Pancreas (tissue), 10 donors: ENCODE measurements around the gene ANGPTL3. TPM values are rescaled to one million over a fixed set of nuclear protein-coding genes. Genes with fewer than 3 reads are reported as not detected.

Experiments used
- ATAC-seq, 4 donors: fragments of 200-7000 bp; cut with Tn5 transposase; one replicate each; pipeline versions ENCODE4 v1.8.0 to v1.9.1; 2020; ENCODE audit warnings: mild to moderate bottlenecking in 4 of 4, moderate library complexity in 4 of 4
- DNase-seq, 6 donors: peaks; one replicate each; pipeline ENCODE4 v3.0.0-alpha.2; 2020
- FAIRE-seq: peaks from 2 replicates; lab custom pipeline; 2012; peaks lifted over from hg19 to GRCh38; lab: Jason Lieb, UNC
- H3K27ac ChIP-seq, 4 donors: fragments of 200-600 bp; sonication (generic); 1 replicate in 3 of 4; 2 replicates in 1 of 4; pipeline versions ENCODE4 v1.5.0 to v1.8.0; 2020
- H3K27me3 ChIP-seq, 4 donors: fragments of 200-600 bp; one replicate each; pipeline ENCODE4 v1.8.0; 2021
- H3K36me3 ChIP-seq, 3 donors: fragments of 200-600 bp; sonication (generic) in 1 of 3; one replicate each; pipeline versions ENCODE4 v1.5.0 to v1.8.0; 2020 to 2021
- H3K4me1 ChIP-seq, 3 donors: fragments of 200-600 bp; one replicate each; pipeline ENCODE4 v1.8.0; 2021
- H3K4me3 ChIP-seq, 4 donors: fragments of 200-600 bp; sonication (generic) in 2 of 4; one replicate each; pipeline versions ENCODE4 v1.5.0 to v1.8.0; 2020 to 2021
- H3K9me3 ChIP-seq, 4 donors: fragments of 200-600 bp; one replicate each; pipeline ENCODE4 v1.8.0; 2021
- WGBS, 2 donors: extraction: QIAGEN DNeasy Blood & Tissue Kit; methylation state at CpG; one replicate each; pipeline ENCODE4 v1.1.7; 2013; 5-methylcytosine and 5-hydroxymethylcytosine counted together
- intact Hi-C, 3 donors: fragments of 100-400 bp; cut with DNase I; formaldehyde crosslinking; loops; one replicate each; pipeline versions ENCODE4 v1.11.1 to v1.14.2; 2022
- polyA plus RNA-seq, 2 donors: library from polyadenylated mRNA; stranded (reverse); fragments of 200-250 nt; gene quantifications; one replicate each; pipeline ENCODE4 v1.2.3, GENCODE V29; 2013
- total RNA-seq, 6 donors: library from RNA; stranded (reverse); fragmentation: NEBNext Ultra II Directional in 4 of 6; extraction: Animal tissue kit (Norgen Biotek cat#: 25700) in 4 of 6; gene quantifications; one replicate each; pipeline versions ENCODE4 v1.2.1 to v1.2.4, GENCODE V29; 2021 to 2023
- TF ChIP-seq, protein P1 (sequence below), 4 donors: fragments of 200-600 bp; sonication (generic) in 3 of 4; IDR thresholded peaks; one replicate each; pipeline versions ENCODE4 v1.5.0 to v1.8.0; 2021; ENCODE audit warnings: antibody characterized with exemption in 4 of 4
- donor health status: healthy with polysubstance abuse.
- donor health status: DM: no; HTN: no; CAD: no; lungs with moderate emphysema.
- donor health status: DM: no; HTN: no; CAD: no.
- donor health status: control.
- donor health status: control.
- donor health status: Bipolar disorder and iron deficiency.
- donor health status: DM: yes; HTN: yes; CAD: no.
- donor health status: DM: no; HTN: no; CAD: no.
- donor health status: DM: no; HTN: no; CAD: no.
- donor health status: DM: yes; HTN: yes; CAD: no.

The ANGPTL3 gene
- total and polyA plus RNA-seq, 8 donors = 0.05 to 1.2 (median 0.49) TPM; not detected in 1

DNA sequence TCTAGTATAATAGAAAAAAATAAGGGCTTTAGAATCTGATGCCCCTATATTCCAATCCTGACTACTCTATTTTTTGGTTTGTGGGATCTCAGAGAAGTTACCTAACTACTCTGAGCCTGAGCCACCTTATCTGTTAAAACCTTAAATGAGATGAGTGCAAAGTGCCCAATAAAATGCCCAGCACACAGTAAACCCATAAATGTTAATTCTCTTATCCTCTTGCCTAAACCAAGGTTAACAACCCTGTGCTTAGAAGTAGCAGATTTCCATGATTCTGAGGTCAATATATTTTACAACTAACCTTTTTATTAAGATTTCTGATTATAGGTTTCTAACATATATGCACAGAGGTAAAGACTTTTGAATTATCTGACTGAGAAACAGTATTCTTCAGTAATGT is 55.1 kb downstream of the ANGPTL3 start:
- ATAC-seq (no peak), DNase-seq (no peak), FAIRE-seq (no peak)
- TF ChIP-seq, protein P1, sequence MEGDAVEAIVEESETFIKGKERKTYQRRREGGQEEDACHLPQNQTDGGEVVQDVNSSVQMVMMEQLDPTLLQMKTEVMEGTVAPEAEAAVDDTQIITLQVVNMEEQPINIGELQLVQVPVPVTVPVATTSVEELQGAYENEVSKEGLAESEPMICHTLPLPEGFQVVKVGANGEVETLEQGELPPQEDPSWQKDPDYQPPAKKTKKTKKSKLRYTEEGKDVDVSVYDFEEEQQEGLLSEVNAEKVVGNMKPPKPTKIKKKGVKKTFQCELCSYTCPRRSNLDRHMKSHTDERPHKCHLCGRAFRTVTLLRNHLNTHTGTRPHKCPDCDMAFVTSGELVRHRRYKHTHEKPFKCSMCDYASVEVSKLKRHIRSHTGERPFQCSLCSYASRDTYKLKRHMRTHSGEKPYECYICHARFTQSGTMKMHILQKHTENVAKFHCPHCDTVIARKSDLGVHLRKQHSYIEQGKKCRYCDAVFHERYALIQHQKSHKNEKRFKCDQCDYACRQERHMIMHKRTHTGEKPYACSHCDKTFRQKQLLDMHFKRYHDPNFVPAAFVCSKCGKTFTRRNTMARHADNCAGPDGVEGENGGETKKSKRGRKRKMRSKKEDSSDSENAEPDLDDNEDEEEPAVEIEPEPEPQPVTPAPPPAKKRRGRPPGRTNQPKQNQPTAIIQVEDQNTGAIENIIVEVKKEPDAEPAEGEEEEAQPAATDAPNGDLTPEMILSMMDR (IDR thresholded peaks at IDR 0.05) = no peak
- Histone ChIP-seq H3K4me3 (no peak overlapping the region), H3K9me3 (no peaks in the 10 kb centered on the region), H3K27me3 (no peaks in the 10 kb centered on the region), H3K4me1 (no peaks in the 10 kb centered on the region), H3K27ac (no peak overlapping the region), H3K36me3 (peaks cover 0 to 9% (median 0%) of the 10 kb centered on the region in 3 donors)
- intact Hi-C loops = no loop called here

DNA sequence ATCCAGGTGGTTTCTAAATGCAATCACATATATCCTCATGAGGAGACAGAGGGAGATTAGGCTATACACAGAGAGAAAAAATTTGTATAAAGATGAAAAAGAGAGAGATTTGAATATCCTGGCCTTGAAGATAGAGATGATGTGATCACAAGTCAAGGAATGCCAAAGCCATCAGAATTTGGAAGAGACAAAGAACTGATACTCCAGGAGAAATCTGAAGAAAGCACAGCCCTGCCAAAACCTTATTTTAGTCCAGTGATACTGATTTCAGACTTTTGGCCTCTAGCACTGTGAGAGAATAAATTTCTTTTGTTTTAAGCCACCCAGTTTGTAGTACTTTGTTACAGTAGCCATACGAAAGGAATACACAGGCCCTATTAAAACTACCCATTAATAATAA is 57.4 kb downstream of the ANGPTL3 start:
- no peaks in the 10 kb centered on the region for H3K27me3 ChIP-seq
- intact Hi-C loops = no loop called here
- H3K36me3 ChIP-seq = peaks cover 0 to 9% (median 0%) of the 10 kb centered on the region in 3 donors
- ATAC-seq (no peak), FAIRE-seq (no peak), DNase-seq (no peak)
- 67 to 68% methylated on average over 1 of the region's 1 CpG for WGBS, 2 donors
- TF ChIP-seq, protein P1 (IDR thresholded peaks at IDR 0.05) = no peak
- no peaks in the 10 kb centered on the region for H3K9me3 ChIP-seq
- no peak overlapping the region for H3K4me3 ChIP-seq
- no peaks in the 10 kb centered on the region for H3K4me1 ChIP-seq
- H3K27ac ChIP-seq = no peak overlapping the region

Other genes with a start within 250 kb of the ANGPTL3 start
- gene USP1, start 160.5 kb upstream of the ANGPTL3 start, total RNA-seq = 10 to 100 TPM in 4 of 6 donors, 1 to 10 TPM in 2; 7.2 to 12.8 (median 10.5) TPM
- gene USP1, start 160.5 kb upstream of the ANGPTL3 start, polyA plus RNA-seq = 10 to 100 TPM in 1 of 2 donors, 1 to 10 TPM in 1; 3.6 to 10.4 TPM
- gene DOCK7, start 90.9 kb downstream of the ANGPTL3 start, total RNA-seq = 10 to 100 TPM; 12.6 to 22.5 (median 14.3) TPM
- gene DOCK7, start 90.9 kb downstream of the ANGPTL3 start, polyA plus RNA-seq = 1 to 10 TPM; 4.4 to 6.8 TPM
- 10 to 100 TPM in 1 of 6 donors, 1 to 10 TPM in 5; 4.8 to 10.2 (median 6.6) TPM for gene ATG4C, start 186.6 kb downstream of the ANGPTL3 start, total RNA-seq
- 1 to 10 TPM; 2.3 to 3.9 TPM for gene ATG4C, start 186.6 kb downstream of the ANGPTL3 start, polyA plus RNA-seq